PC-3 (cell line): ENCODE data around the gene ALDH3B2. TPM values are rescaled to one million over a fixed set of nuclear protein-coding genes. Genes with fewer than 3 reads are reported as not detected.

ENCODE experiments used
- ATAC-seq: fragments of 200-7000 bp; cut with Tn5 transposase; 2 replicates; pipeline ENCODE4 v1.9.1; 2020; ENCODE audit warnings: mild to moderate bottlenecking, moderate library complexity
- BruUV-seq: library from RNA; stranded (reverse); fragments of 400-500 nt; replicated peaks from 2 replicates; lab custom pipeline; 2021; lab: Mats Ljungman, UMichigan
- CTCF ChIA-PET: fragments of 300-600 bp; sonication (Branson Sonifier 250); formaldehyde crosslinking; loops from one replicate; lab custom pipeline; 2022; ENCODE audit warnings: antibody characterized with exemption; lab: Charles Lee
- POLR2A ChIA-PET: fragments of 300-600 bp; sonication (Branson Sonifier 250); formaldehyde crosslinking; loops from one replicate; lab custom pipeline; 2022; ENCODE audit warnings: antibody characterized with exemption; ENCODE audit not compliant: unreplicated experiment; lab: Charles Lee
- DNase-seq: peaks from one replicate; pipeline ENCODE4 v3.0.0-alpha.2; 2015
- H2AFZ ChIP-seq: fragments of 300-600 bp; sonication (generic); 2 replicates; pipeline ENCODE4 v1.6.0; 2016; ENCODE audit warnings: antibody characterized with exemption, low read length
- H3F3A ChIP-seq: fragments of 300-600 bp; sonication (generic); one replicate; pipeline ENCODE4 v1.6.0; 2017; ENCODE audit warnings: antibody characterized with exemption, low read length, control low read depth, mild to moderate bottlenecking; ENCODE audit not compliant: unreplicated experiment
- H3K27ac ChIP-seq: fragments of 300-600 bp; sonication (generic); 2 replicates; pipeline ENCODE4 v1.5.1; 2016; ENCODE audit warnings: mild to moderate bottlenecking, low read length
- H3K27me3 ChIP-seq: fragments of 300-600 bp; sonication (generic); 2 replicates; pipeline ENCODE4 v1.6.1; 2016; ENCODE audit warnings: low read length, mixed read lengths
- H3K36me3 ChIP-seq: fragments of 300-600 bp; sonication (generic); 2 replicates; pipeline ENCODE4 v1.6.1; 2016; ENCODE audit warnings: low read depth, mixed run types, low read length, mixed read lengths
- H3K4me1 ChIP-seq: fragments of 300-600 bp; sonication (generic); 2 replicates; pipeline ENCODE4 v1.5.1; 2016; ENCODE audit warnings: low read length; ENCODE audit not compliant: insufficient read depth
- H3K4me2 ChIP-seq: fragments of 300-600 bp; sonication (generic); 2 replicates; pipeline ENCODE4 v1.6.0; 2016; ENCODE audit warnings: low read length
- H3K4me3 ChIP-seq: fragments of 300-600 bp; sonication (generic); 2 replicates; pipeline ENCODE4 v1.5.1; 2016; ENCODE audit warnings: mild to moderate bottlenecking, low read length, mixed read lengths
- H3K79me2 ChIP-seq: fragments of 300-600 bp; sonication (generic); 2 replicates; pipeline ENCODE4 v1.6.1; 2017; ENCODE audit warnings: low read length, mixed read lengths
- H3K9ac ChIP-seq: fragments of 300-600 bp; sonication (generic); 2 replicates; pipeline ENCODE4 v1.6.0; 2016; ENCODE audit warnings: mild to moderate bottlenecking, low read length
- H3K9me2 ChIP-seq: fragments of 300-600 bp; sonication (generic); replicated peaks from 2 replicates; pipeline ENCODE4 v1.6.1; 2016; ENCODE audit warnings: mixed run types, low read length, mixed read lengths
- H3K9me3 ChIP-seq: fragments of 300-600 bp; sonication (generic); 2 replicates; pipeline ENCODE4 v1.6.1; 2016; ENCODE audit warnings: low read length, mixed read lengths
- H4K20me1 ChIP-seq: fragments of 300-600 bp; sonication (generic); 2 replicates; pipeline ENCODE4 v1.6.1; 2016; ENCODE audit warnings: low read length, mixed read lengths
- EZH2 ChIP-seq: fragments of 300-600 bp; sonication (generic); IDR thresholded peaks from one replicate; pipeline ENCODE4 v1.6.1; 2017; ENCODE audit warnings: antibody characterized with exemption, mild to moderate bottlenecking, low read length; ENCODE audit not compliant: unreplicated experiment
- EZH2phosphoT487 ChIP-seq: fragments of 300-600 bp; sonication (generic); IDR thresholded peaks from 2 replicates; pipeline ENCODE4 v1.6.1; 2018; ENCODE audit warnings: mild to moderate bottlenecking, antibody characterized with exemption, low read length, borderline replicate concordance
- intact Hi-C: fragments of 100-400 bp; cut with micrococcal nuclease; formaldehyde crosslinking; loops from 2 replicates; pipeline ENCODE4 v1.9.0; 2023
- total RNA-seq: library from RNA; depleted of rRNA; stranded (reverse); fragments of >200 nt; gene quantifications from 2 replicates; pipeline ENCODE4 v1.2.3, GENCODE V29; 2014
- TF ChIP-seq, protein P1 (sequence below): fragments of 300-600 bp; sonication (generic); conservative IDR thresholded peaks from 2 replicates; pipeline ENCODE4 v1.5.1; 2017; ENCODE audit warnings: antibody characterized with exemption, low read depth, mild to moderate bottlenecking, low read length

Gene ALDH3B2
- total RNA-seq, 1 experiment from 2014 or later = not detected

DNA sequence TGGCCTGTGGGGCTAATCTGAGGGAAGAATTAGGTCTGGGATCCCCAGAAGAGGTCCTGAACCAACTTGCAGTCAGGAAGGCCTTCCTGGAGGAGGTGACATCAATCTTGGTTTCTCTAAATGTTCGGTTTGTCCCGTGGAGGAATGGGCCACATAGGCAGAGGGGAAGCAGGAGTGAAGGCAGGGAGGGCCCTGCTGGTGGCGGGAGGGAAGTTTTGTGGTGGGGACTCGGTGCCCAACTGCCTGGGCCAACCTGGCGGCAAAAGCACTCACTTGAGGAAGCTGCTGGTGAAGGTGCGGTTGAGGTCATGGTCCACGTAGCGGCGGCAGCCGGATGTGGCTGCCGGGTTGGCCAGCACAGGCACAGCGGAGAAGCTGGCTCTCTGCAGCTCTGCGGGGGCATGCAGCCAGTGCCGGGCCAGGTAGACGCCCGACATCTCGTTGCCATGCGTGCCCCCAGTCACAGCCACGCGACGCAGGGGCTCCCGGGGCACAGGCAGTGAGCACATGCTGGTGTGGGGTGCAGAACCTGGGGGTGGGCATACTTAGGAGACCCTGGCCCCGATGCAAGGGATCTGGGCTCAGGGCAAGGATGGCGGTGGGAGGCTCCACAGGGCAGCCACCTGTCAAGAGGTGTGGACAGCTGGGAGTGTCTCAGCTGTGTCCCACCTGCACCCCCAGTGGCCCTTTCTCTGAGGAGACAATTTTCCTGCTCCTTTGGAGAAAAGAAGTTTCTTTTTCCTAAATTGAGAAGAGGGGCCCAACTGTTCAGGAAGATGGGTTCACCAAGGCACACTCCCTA lies 27.7 kb downstream of the ALDH3B2 start:
- Histone ChIP-seq H3F3A (no peaks in the 10 kb centered on the region), H3K9me3 (no peaks in the 10 kb centered on the region), H3K9ac (no peak overlapping the region), H4K20me1 (no peaks in the 10 kb centered on the region), H3K27ac (no peak overlapping the region), H3K4me1 (no peaks in the 10 kb centered on the region), H3K9me2 (no peaks in the 10 kb centered on the region), H3K27me3 (no peaks in the 10 kb centered on the region), H3K79me2 (no peaks in the 10 kb centered on the region), H3K4me2 (no peak overlapping the region), H2AFZ (no peak overlapping the region), H3K4me3 (no peak overlapping the region), H3K36me3 (no peaks in the 10 kb centered on the region)
- intact Hi-C loops = no loop called here
- CTCF ChIA-PET = no interaction called here
- ATAC-seq (no peak), DNase-seq (no peak)
- BruUV-seq = no TSS peak
- POLR2A ChIA-PET = no interaction called here
- TF ChIP-seq EZH2phosphoT487 = no peak

DNA sequence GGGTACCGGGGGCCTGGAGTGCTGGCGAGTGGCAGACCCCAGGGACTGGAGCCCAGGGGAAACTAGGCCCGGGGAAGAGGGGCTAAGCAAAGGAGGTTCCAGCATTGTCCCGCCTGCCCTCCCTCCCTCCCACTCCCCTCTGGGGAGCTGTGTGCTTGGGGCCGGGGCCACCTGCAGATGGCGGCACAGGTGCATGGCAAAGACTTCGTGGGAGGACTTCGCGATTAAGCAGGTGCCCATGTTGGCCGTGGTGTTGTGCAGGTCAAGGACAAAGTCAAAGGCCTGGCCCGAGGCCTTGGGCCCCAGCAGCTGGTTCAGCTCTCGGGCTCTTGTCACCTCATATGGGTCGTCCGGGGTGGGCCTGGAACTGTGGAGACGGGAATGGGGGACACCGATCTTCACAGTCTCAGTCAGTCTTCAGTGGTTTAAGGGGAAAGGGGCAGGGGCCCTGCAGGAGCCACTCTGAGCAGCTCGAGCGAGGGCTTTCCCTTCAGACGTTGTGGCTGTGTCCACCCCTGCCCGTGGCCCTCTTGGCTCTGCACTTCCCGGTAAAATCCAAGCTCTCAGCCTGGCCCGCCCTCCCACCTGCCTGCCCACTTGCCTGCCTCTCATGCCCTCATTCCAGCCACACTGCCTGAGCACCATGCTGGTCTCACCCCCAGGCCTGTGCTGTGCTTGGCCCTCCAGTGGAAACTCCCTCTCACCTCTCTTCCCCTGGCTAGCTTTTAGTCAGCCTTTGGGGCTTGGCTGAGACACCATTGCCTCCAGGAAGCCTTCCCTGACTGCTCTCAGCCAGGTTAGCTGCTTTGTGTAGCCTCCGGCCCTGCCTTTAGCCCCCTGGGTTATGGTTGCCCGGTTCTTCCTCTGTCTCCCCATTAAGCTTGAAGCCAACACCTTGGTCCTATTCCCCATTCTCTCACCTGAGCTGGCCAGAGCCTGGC lies 28.6 kb downstream of the ALDH3B2 start:
- H3K36me3 ChIP-seq = no peaks in the 10 kb centered on the region
- ATAC-seq (no peak), DNase-seq (no peak)
- TF ChIP-seq, protein P1, sequence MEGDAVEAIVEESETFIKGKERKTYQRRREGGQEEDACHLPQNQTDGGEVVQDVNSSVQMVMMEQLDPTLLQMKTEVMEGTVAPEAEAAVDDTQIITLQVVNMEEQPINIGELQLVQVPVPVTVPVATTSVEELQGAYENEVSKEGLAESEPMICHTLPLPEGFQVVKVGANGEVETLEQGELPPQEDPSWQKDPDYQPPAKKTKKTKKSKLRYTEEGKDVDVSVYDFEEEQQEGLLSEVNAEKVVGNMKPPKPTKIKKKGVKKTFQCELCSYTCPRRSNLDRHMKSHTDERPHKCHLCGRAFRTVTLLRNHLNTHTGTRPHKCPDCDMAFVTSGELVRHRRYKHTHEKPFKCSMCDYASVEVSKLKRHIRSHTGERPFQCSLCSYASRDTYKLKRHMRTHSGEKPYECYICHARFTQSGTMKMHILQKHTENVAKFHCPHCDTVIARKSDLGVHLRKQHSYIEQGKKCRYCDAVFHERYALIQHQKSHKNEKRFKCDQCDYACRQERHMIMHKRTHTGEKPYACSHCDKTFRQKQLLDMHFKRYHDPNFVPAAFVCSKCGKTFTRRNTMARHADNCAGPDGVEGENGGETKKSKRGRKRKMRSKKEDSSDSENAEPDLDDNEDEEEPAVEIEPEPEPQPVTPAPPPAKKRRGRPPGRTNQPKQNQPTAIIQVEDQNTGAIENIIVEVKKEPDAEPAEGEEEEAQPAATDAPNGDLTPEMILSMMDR = no peak
- TF ChIP-seq EZH2 (no peak), EZH2phosphoT487 (no peak)
- ChIA-PET CTCF (interaction anchor here (0.6 kb wide), 1 partner anchor 32 kb away, joined by 3 read pairs; no protein-coding TSS in a partner anchor), POLR2A (no interaction called here)
- H3K27me3 ChIP-seq = no peaks in the 10 kb centered on the region
- no peaks in the 10 kb centered on the region for H3K9me3 ChIP-seq
- H3F3A ChIP-seq = no peaks in the 10 kb centered on the region
- BruUV-seq = no TSS peak
- no peaks in the 10 kb centered on the region for H3K9me2 ChIP-seq
- no peak overlapping the region for H2AFZ ChIP-seq
- no peaks in the 10 kb centered on the region for H3K79me2 ChIP-seq
- intact Hi-C loops = no loop called here
- no peak overlapping the region for H3K4me3 ChIP-seq
- no peaks in the 10 kb centered on the region for H4K20me1 ChIP-seq
- H3K9ac ChIP-seq = no peak overlapping the region
- no peak overlapping the region for H3K27ac ChIP-seq
- no peak overlapping the region for H3K4me2 ChIP-seq
- H3K4me1 ChIP-seq = no peaks in the 10 kb centered on the region

DNA sequence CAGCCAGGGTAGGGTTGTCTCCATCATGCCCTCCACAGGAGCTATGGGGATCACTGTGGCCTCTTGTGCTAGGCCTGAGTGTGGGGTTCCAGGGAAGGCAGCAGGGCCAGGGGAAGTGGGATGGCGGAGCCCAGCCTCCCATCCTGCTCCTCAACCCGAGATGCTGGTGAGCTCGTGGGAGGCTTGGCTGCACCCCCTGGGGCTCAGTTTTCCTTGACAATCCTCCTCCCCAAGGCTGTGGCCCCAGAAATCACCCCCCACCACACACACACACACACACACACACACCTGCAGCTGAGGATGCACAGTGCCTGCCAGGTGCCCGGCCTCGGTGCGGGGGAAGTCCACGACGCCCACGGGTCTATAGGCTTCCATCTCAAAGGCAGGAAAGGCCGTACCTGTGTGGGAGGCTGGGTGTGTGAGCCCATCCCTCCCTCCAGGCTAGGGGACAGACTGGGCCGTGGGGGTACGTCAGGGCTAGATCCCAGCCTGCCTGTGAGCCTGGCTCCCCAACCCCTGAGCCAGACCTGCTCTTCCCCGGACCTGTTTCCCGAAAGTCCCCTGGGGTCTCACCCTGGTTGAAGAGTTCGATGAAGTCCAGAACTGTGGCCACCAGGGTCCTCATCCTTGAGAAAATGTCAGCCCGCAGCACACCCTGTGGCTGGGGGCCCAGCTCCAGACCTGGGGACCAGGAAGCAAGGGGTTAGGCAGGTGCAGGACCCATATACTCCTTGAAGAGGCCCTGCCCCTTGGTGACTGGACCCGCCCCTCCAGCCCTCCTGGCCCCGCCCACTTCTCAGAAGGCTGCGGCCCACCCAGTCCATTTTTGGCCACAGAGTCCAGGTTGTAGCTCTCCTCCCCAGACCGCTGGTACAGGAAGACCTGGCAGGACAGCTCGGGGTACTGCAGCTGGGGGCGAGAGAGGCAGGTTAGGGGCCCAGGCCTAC lies 29.7 kb downstream of the ALDH3B2 start:
- no peak overlapping the region for H3K4me3 ChIP-seq
- DNase-seq (no peak), ATAC-seq (no peak)
- H3K79me2 ChIP-seq = no peaks in the 10 kb centered on the region
- POLR2A ChIA-PET = no interaction called here
- no peaks in the 10 kb centered on the region for H3K27me3 ChIP-seq
- no peaks in the 10 kb centered on the region for H3F3A ChIP-seq
- no peaks in the 10 kb centered on the region for H3K9me3 ChIP-seq
- TF ChIP-seq EZH2phosphoT487 (no peak), EZH2 (no peak)
- TF ChIP-seq, protein P1 = no peak
- H3K27ac ChIP-seq = no peak overlapping the region
- H3K9ac ChIP-seq = no peak overlapping the region
- CTCF ChIA-PET = interaction anchor here (0.6 kb wide), 2 partner anchors 9 to 31 kb away, joined by 3 to 6 read pairs; no protein-coding TSS in a partner anchor
- no peaks in the 10 kb centered on the region for H3K4me1 ChIP-seq
- no TSS peak for BruUV-seq
- H3K4me2 ChIP-seq = no peak overlapping the region
- H3K36me3 ChIP-seq = no peaks in the 10 kb centered on the region
- H4K20me1 ChIP-seq = no peaks in the 10 kb centered on the region
- H2AFZ ChIP-seq = no peak overlapping the region
- no peaks in the 10 kb centered on the region for H3K9me2 ChIP-seq
- intact Hi-C loops = no loop called here
